GM18907 (cell line): ENCODE results near the gene DCHS2.

Source experiments
- ATAC-seq: cut with Tn5 transposase; IDR thresholded peaks from one replicate; pipeline ENCODE4 v1.9.1; 2021; ENCODE audit warnings: mild to moderate bottlenecking, moderate library complexity; ENCODE audit not compliant: unreplicated experiment

DCHS2 gene

DNA sequence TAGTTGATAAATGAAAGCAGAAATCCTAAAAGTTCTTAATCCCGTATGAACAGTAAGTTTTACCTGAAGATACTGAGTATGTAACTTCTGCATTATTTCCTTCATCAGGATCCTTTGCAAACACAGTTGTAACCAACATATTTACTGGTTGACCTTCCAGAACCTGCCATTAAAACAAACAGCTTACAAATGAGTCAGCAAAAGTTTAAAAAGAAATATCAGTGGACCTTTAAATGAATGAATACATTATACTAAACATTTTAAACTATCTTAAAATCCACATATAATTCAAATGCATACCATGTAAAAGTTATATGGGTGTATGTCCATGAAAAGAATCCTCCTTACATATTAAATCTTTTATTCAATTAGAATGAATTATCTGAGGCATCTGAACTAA, 163.6 kb downstream of the DCHS2 start:
- ATAC-seq = no peak

DNA sequence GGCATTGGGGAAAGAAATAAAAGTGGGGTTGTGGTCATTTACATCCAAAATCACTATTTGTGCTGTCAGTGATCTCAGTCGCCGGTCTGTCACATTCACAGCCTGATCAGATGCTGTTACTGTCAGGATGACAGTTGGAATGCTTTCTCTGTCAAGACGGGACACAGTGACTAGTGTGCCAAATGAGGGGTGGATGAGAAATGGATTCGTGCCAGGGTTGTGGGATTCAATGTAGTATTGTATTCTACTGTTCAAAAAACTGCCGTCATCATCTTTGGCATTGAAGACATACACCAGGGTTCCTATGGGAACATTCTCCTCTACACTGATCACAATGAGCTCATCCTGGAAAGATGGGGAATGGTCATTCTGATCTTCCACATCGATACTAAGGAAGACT, 171.1 kb downstream of the DCHS2 start:
- no peak for ATAC-seq

DNA sequence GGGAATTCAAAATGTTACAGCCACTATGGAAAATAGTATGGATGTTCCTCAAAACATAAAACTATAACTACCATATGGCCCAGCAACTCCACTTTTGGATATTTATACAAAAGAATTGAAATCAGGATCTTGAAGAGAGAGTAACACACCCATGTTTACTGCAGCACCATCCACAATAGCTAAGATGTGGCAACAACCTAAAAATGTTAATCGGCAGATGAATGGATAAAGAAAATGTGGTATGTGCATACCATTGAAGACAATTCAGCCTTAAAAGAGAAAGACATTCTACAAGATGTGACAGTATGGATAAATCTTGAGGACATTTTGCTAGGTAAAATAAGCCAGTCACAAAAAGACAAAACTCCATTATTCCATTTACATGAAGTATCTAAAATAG, 171.9 kb downstream of the DCHS2 start:
- no peak for ATAC-seq

DNA sequence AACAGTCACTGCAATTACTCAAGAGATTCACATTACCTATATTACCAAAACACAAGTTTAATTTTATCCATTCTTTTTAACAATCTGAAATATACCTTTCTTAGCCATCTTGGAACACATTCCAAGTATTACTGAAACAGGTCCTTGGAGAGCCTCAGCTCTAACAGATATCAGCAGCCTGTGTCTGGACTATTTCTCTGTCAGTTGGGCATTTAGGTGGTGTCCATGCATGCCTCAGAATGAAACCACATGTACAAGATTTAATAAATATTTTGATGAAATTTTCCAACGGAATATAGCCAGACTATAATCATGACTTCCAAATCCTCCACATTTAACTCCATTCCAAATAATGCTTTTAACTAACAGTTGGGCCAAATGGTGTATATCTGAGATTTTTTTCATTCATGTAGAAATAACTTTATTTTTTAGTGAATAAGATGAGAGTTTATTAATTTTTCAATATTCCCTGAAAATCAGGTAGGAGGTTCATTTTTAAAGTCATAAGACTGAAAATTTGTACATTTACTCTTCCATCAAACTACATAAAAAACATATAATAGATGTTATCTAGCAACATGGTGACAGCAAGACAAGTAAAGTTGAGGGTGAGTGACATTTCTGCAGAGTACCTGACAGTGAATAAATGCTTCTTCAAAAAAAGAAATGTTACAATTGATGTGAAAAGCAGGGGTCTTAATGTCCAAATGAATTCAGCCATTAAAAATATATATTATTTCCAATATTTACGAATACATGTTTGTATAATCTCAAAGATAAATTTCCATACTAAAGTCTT, 174.2 kb downstream of the DCHS2 start:
- ATAC-seq = no peak

DNA sequence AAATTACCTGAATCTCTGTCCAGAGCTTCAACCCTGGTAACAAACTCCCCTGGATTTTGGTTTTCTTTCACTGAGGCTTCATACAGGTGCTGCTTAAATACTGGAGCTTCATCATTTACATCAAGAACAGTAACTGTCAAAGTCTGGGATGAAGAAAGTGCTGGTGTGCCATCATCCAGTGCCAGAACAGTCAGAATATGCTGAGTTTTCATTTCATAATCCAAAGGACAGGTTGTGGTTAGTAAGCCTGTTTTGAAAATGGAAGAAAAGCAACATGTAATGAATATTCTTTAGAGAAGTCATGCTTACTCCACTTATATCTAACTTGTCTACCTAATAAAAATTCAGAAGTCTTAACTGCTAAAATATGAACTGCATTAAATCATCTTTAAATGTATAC, 175.9 kb downstream of the DCHS2 start:
- no peak for ATAC-seq

DNA sequence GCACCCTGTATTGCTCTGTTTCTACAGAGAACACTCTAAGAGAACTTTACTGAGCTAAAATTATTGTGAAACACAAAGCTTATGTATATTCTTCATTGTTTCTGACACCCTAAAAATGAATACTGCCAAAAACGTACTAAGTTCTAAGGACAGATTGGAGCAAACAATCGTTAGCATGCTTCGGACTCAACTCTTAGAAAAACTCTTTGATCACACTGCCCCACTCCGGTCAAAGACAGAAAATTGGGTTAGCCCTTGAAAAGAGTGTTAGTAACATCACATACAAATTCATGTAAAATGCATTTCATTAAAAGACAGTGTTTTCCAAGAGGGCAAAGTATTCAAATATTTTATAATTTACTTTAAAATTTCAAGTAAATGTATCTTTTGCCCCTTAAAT, 177.4 kb downstream of the DCHS2 start:
- no peak for ATAC-seq

DNA sequence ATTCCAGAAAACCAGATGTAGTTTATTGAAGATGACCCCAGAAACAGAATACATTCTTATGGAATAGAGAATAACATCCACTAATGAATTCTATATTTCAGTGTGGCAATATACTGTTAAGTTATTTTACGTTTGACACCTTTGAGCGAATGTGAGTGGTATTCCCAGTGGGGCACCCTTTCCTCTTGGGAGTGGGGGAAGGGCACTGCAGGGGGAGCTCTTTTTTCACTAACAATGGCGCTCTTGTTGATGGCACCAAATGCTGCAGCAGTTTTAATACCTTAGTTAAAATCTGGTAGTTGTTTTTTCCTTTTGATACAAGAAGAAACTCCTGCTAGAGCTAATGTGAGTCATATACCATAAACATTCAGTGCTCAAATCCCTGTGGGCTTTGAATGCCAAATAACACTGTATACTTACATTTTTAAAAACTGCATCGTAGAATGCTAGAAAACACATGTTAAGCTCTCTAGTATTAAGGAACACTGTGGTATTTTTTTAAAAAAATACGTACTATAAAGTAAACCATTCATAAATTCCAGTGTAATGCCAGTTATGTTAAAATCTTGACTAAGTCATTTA, 178.5 kb downstream of the DCHS2 start:
- no peak for ATAC-seq

DNA sequence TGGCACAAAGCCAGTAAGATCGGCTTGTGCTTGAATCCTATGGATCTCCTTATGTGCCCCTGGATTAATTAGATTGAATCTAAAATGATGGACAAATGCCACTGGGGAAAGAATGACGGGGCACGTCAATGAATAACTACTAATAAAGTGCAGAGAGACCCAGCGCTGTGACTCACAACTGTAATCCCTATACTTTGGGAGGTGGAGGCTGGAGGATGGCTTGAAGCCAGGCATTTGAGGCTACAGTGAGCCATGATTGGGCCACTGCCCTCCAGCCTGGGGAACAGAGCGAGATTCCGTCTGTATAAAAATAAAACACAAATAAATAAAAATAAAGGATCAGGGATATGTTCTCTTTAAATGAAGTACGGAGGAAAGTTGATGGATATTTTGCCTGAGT, 179.4 kb downstream of the DCHS2 start:
- no peak for ATAC-seq

DNA sequence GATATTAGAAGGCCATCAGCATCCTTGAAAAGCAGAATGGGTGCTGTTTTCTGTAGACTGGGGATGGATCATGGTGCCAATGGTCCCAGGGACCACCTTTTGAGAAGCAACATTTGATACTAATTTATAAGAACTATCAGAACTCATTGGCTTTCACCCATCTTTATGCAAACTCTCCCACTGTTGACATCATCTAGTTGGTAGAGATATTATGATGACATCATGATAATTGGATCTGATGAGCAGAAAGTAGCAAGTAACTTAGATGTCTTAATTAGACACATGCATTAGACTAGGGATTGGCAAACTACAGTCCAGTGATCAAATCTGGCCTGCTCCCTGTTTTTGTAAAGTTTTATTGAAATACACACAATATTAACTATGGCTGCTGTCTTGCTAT, 181.0 kb downstream of the DCHS2 start:
- no peak for ATAC-seq

DNA sequence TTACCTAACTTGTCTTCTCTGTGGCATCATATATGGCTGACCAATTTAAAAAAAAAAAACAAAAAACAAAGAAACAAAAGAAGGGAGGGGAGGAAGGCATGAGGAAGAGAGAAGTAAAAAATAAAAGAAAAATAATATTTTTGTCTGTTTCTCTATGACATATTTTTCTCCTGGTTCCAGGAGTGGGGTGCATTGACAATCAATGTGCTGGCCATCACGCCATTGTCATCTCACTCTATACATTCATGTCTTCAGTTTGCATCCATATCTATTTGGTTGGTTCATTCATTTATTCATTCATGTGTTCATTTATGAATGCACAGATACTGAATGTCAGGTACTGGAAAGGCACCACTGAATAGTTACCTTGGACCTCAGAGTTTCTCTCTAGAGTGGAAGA, 183.4 kb downstream of the DCHS2 start:
- ATAC-seq = no peak

DNA sequence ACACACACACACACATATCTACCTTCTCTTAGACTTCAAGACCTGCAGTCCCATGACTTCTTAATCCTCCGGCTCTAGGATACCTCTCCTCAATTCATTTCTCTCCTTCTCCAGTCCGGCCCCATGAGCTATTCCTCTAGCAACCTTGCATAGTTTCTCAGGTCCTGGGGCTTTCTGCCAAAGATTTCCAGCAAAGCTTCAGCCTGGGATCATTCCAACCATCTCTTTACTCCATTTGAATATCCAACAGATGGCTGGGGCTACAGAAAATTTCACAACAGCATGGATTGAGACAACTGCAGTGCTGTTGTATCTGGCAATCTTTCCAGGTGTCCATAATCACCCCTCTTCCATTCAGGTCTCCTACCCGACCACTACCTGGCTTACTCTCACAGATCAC, 184.1 kb downstream of the DCHS2 start:
- ATAC-seq = no peak

DNA sequence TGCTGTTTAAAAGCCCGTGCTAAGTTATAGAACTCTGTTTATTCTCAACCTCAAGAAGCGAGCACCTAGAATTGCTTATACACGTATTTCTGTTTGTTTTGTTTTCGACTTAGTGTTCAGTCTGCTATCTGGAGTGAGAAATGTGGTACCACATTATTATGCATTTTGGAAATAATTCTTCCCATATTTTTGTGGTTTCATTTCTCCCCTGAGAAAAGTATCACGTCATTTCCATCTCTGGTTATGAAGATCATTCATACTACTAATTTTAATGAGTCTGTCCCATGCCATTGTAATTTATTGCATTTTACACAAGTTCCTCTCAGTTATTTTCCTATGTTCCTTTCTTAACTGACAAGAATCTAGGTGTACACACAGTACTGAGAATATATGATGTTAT, 186.0 kb downstream of the DCHS2 start:
- ATAC-seq = no peak

DNA sequence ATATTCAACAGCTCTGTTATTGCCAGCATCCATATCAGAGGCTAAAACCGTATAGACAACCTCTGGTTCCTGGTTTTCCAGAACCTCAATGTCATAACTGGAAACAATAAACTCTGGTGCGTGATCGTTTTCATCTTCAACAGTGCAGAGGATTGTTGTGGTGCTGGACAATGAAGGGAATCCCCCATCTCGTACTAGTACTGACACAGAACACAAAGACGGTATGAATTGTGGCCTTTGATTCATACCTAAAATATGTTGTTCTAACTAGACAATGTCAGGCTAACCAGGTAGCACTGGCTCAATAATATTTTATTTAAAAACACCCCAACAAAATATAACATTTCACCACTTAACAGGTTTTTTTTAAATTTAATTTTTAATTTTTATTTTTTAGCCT, 186.9 kb downstream of the DCHS2 start:
- ATAC-seq = no peak

DNA sequence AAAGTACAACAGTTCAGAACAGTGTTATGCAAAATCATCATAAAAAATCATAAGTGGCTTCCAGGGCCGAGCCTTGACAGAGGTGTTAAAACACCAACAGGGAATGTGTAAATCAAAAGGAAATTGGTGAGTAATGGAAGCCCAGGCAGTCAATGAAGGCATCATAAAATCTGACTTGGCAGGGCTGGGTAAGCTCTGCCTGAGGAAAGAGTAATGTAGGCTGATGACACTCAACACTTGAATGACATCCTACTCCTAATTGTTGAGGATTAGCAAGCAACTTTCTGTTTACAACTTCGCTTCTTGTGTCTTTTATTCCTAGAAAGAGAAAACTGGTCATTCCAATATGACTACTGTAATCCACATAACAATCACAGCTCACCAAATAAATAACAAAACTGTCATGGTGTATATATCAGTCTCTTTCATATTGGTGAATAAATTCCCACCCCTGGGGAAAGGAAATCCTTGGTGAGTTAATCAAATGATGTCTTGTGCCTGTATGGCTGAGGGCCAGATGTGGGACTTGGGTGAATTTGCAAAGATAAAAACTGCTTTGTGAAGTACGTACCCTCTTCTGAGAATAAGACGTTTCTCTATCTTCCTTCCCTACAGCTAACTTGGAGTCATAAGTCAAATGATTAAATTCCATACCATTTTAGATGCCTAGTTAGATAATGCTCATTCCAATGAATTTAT, 196.8 kb downstream of the DCHS2 start:
- no peak for ATAC-seq

DNA sequence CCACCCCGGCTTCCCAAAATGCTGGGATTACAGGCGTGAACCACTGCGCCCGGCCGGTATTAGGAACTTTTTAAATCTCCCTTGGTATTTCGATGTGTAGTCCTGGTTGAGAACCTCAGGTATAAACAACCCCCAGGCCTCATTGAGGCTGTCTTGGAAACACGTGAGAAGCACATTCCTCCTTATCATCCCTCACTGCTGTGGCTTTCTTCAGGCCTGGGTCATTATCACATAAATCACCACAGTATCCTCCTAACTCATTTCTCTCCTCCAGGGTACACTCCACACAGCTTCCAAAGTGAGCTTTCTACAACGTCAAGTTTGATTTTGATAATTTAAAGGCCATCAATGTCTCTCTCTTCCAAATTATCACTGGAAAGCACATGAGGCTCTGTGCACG, 198.2 kb downstream of the DCHS2 start:
- ATAC-seq = no peak

DNA sequence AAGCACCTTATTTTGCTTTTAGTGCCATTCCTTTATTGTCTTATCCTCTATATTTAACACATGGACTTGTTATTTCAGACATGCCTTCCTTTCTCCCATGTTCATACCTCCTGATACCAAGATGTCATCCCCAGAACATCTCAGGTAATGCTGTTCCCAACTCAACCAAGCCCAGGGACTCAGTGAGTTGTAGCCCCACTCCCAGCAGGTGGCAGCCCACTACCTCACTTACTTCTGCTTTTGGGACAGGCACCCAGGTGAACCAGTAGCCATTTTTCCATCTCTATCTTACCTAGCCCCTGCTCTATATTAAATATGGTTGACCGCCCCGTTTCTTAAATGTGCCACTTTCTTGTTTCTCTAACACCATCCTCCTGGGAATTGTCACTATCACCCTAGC, 199.0 kb downstream of the DCHS2 start:
- ATAC-seq = no peak

DNA sequence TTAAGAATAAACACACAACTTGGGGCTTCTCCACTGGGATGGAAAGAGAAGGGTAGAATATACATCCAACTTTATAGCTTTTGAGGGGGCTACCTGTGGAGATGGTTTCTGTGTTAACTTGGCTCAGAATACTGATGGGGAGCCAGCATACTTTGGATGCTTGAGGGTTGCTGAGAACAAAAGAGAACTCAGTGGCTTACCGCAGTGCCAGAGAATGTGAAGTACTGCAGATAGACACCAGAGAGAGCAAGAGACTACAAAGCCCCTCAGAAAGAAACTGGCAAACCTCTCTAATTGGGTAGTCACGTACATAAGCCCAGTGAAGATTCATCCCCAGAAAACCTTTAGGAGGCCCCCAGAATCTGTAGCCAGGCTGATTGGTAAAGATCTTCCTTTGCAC, 214.4 kb downstream of the DCHS2 start:
- ATAC-seq = no peak

DNA sequence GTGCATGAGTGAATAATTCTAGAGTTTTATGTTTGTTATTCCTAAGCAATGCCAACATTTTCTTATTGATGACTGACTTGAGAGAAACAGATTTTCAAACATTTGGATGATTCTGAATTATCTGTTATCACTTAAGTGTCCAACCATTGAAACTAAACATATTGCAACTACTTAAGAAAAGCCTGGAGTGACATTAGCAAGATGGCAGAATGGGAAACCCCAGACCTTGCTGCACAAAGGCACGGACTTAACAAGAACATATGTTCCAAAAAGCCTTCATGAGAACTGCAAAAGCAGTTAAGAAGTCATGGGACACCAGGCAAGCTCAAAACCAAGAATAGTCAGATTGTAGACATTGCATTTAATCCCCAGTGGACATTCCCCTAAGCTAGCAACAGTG, 215.1 kb downstream of the DCHS2 start:
- no peak for ATAC-seq

DNA sequence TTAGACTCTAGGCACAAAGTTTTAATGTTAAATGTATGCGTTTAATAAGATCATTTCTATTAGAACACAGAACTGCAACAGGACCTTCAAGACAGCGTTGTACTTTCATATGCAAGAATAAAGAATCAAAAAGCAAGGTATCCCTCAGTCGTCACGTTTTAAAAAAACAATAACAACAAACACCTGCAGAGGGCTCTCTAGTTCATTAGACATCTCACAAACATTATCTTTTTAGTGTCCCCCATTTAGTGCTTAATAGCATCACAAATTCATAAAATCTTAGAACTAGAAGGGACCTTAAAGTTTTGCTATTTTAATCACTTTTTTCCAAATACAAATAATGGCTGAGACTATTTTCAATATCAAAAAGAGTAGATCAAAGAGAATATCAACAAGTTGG, 236.6 kb downstream of the DCHS2 start:
- ATAC-seq = no peak

DNA sequence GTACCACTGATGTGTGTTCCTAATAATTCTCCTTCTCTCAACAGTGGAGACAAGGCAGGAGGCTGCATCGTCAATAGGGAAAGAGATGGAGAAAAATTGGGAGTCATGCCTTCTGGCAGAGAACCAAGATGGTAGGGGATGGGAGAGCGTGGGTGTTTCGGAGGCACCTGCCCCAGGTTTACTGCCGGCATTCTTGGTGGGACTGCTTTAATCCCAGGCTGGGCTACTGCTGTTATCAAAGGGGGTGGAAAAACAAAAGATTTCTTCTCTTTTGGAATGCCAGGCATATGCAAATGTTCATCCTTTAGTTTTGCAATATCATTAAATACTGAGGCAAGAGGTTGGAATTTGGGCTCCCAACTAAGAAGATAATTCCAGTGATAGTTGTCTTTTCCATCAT, 257.0 kb downstream of the DCHS2 start:
- ATAC-seq = no peak

DNA sequence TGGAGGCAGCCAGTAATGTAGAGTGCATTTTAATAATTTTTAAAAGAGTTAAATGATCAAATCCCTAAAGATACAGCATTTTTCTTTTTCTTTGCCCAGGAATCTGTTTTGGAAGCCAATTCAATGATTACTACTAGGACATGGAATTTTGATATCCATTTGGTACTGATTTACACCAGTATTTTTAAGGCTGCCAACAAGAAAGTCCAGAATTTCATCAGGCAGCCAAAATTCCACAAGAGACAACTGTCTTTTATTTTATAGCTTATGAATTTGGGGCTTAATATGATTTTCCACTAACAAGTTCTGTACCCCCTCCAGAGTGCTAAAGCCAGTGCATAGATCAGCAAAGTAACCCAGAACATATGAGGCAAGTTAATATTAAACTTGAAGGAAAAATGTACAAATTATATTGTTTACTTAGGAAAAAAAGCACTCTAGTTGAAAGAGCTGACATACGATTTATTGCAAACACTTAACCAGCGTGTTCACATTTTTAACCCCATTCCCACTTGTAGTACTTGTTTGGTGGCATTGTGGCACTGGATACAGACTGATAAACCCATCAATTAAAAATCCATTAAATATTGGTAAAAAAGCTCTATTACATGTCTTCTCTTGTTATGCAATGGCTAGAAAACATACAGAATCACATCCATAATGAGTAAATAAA, 259.7 kb downstream of the DCHS2 start:
- no peak for ATAC-seq

DNA sequence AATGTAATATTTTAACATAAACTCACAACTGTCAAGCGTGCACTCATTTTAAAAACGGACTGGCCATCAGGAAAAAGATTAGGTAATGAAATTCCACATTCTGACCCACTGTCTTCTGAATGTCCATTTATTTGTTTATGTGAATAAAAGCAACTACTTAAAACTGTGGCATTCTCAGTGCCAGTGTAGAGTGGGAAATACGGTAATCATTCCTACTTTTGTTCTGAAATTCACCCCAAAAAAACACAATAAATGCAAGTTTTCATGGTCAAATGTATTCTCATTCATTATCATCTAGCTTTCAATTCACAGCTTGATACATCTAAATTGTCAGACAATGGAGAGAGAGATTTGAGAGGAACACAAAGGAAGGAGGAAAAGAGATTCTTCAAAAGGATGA, 260.9 kb downstream of the DCHS2 start:
- ATAC-seq = no peak
